Fibroblast of mammary gland (primary cell): ENCODE results near the gene TUBA4B.

Source experiments
- DNase-seq: peaks from one replicate; pipeline ENCODE4 v3.0.0-alpha.2; 2010; ENCODE audit warnings: low read depth
- H3K4me3 ChIP-seq: 2 replicates; pipeline ENCODE4 v1.5.1; 2011; ENCODE audit warnings: low read depth, mild to moderate bottlenecking, low read length, moderate library complexity; ENCODE audit not compliant: control insufficient read depth
- TF ChIP-seq, protein P1 (sequence below): conservative IDR thresholded peaks from 2 replicates; pipeline ENCODE4 v1.5.1; 2011; ENCODE audit warnings: low read depth, low read length, inconsistent platforms; ENCODE audit not compliant: control insufficient read depth, insufficient read depth

The TUBA4B gene

DNA sequence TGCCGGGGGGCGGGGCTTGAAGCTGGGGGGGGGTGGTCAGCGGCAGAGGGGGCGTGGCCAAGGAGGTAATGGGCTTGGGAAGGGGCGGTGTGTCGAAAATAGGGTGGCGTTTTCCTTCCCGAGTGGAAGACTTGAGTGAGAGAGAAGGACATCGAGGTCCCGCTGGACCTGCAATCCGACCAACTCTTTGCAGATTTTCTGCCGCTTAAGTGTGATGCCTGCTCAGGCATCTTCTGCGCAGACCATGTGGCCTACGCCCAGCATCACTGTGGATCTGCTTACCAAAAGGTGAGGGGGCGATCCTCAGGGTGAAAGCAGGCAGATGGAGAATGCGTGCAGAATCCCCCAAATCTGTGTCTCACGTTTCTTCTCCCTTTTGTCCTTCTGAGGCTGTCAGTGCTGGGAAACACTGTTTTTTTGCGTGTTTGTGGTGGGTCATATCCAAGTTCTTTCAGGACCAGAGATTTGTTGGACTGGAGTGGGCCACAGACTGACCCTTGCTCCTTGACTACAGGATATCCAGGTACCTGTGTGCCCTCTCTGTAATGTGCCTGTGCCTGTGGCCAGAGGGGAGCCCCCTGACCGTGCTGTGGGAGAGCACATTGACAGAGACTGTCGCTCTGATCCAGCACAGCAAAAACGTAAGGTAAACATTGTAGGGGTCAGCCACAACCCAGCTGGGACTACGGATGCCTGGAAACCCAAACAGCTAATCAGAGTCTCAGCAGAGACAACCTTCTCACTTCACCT lies 45.7 kb upstream of the TUBA4B start:
- TF ChIP-seq, protein P1, sequence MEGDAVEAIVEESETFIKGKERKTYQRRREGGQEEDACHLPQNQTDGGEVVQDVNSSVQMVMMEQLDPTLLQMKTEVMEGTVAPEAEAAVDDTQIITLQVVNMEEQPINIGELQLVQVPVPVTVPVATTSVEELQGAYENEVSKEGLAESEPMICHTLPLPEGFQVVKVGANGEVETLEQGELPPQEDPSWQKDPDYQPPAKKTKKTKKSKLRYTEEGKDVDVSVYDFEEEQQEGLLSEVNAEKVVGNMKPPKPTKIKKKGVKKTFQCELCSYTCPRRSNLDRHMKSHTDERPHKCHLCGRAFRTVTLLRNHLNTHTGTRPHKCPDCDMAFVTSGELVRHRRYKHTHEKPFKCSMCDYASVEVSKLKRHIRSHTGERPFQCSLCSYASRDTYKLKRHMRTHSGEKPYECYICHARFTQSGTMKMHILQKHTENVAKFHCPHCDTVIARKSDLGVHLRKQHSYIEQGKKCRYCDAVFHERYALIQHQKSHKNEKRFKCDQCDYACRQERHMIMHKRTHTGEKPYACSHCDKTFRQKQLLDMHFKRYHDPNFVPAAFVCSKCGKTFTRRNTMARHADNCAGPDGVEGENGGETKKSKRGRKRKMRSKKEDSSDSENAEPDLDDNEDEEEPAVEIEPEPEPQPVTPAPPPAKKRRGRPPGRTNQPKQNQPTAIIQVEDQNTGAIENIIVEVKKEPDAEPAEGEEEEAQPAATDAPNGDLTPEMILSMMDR = no peak
- DNase-seq = no peak

DNA sequence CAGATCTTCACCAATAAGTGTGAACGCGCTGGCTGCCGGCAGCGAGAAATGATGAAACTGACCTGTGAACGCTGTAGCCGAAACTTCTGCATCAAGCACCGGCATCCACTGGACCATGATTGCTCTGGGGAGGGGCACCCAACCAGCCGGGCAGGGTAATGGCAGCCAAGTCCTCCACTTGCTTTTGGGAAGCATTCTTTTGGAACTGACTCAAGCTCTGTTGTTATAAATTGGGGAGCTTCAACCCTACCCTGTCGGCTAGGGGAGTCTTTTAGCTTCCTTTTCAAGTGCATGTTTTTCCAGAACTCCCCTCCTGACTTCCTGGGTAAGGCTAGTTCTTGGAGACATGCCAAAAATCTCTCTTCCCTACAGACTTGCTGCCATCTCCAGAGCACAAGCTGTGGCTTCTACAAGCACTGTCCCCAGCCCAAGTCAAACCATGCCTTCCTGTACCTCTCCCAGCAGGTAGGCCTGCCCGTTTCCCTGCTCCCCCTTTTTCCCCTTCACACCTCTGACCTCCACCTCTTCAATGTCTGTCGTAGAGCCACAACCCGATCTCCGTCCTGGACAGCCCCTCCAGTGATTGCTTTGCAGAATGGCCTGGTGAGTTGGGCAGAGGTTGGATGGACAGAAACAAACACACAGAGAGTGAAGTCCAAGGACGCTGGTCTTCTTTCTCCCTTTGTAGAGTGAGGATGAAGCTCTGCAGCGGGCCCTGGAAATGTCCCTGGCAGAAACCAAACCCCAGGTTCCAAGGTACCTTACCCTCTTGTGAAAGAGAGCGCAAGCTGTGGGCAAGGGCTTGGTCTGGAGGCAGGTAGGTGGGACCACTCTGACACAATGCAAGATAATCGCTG lies 44.9 kb upstream of the TUBA4B start:
- TF ChIP-seq, protein P1 = no peak
- peak overlapping the region; percentile 70 for H3K4me3 ChIP-seq
- peak; percentile 42 for DNase-seq

More for the DNA sequence above, 45.7 kb upstream of the TUBA4B start:
- peak overlapping the region; percentile 70 for H3K4me3 ChIP-seq

DNA sequence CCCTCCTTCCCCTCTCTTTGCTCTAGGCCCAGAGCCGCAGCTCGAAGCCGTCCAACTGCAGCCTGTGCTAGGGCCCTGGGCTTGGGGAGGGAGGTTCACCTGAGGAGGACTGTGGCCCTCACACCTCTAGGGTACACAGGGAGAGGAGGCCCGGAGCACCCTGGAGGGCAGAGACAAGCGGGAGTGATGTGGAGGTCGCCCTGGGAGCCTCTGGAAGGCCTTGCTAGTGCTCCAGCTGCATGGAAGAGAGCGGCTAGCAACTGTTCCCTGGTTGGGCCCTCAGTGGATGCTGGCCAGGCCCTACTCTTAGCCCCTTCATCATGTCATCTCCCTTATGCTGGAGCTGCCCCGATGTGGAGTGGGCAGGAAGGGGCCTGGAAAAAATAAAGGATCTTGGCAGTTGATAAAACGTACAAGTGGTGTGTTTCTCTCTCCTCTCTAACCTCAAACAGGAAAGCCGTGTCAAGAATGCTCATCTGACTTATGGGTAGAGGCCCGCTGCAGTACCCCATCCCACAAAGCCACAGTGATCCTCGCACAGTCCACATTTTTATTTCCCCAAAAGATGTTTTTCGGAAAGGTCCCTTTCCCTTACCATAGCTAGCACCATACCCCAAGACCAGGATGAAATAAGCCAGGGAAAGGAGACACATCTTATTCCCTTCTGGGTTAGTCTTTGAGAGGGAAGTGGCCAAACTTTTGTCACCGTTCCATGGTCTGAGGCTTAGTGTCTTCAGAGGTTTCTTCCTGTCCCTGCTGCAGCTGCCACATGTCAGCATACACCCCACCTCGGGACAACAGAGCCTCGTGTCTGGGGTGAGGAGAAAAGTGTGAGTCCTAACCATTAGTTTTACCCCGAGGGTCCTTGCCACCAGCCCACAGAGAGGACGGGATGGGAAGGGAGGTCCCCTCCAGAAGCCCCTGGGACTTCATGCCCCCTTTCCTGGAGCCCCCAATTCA lies 43.5 kb upstream of the TUBA4B start:
- H3K4me3 ChIP-seq = no peak overlapping the region
- TF ChIP-seq, protein P1 = no peak
- DNase-seq = no peak

DNA sequence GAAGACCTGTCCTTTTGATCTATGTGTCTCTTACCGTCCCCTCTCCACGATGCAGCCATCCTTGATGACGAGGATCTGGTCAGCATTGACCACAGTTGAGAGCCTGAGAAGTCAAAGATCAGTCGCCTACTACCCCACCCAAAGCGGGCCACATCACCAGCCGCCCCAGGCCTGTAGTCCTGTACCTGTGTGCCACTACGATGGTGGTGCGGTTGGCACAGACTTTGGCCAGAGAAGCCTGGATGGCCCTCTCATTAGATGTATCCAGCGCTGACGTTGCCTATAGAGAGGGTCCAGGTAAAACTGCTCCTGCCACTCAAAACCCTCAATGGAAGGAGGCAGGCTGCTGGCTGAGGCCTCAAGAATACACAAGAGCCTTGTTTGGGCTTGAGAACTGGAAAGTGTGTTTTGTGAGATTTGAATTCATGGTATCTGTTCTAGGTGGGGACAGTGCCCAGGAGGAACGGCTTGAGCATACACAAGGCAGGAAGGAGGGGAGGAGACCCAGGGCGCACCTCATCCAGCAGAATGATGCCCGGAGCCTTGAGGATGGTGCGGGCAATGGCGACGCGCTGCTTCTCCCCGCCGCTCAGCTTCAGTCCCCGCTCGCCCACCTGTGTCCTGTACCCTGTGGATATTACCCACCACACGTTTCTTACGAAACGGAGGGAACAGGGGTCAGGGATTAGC lies 42.7 kb upstream of the TUBA4B start:
- DNase-seq = no peak
- no peak overlapping the region for H3K4me3 ChIP-seq
- TF ChIP-seq, protein P1 = no peak

DNA sequence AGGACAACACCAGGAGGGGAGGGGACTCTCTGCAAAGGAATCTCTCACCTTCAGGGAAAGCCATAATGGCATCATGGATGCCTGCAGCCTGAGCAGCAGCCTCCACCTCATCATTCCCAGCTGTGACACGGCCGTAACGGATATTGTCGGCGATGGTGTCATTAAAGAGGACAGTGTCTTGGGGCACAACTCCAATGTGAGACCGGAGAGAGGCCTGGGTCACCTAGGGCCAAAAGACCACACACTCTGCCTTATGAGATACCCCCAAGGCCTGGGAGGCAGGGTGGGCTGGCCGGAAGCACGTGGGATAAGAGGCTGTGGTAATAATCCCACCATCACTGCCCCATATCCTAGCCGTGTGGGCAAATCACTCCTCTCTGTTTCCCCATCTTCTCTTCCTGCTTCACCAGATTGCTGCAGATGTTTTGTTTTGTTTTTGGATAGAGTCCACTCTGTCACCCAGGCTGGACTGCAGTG lies 42.1 kb upstream of the TUBA4B start:
- no peak for DNase-seq
- TF ChIP-seq, protein P1 = no peak
- no peak overlapping the region for H3K4me3 ChIP-seq
